SK-N-SH (cell line): ENCODE data around the gene INPP5A. TPM values are rescaled to one million over a fixed set of nuclear protein-coding genes. Genes with fewer than 3 reads are reported as not detected.

ENCODE experiments used
- CTCF ChIA-PET: fragments of 300-600, 350-600 bp; formaldehyde crosslinking; extraction: SDS; loops from one replicate; lab custom pipeline; 2021; lab: Yijun Ruan, JAX
- POLR2A ChIA-PET: fragments of 350-600 bp; sonication (Branson Sonifier 250); formaldehyde crosslinking; extraction: SDS; loops from one replicate; lab custom pipeline; 2020; ENCODE audit warnings: antibody characterized with exemption, inconsistent platforms; lab: Yijun Ruan, JAX
- DNase-seq: peaks from one replicate; pipeline ENCODE4 v3.0.0; 2012
- H2AFZ ChIP-seq: fragments of 200-600 bp; sonication (generic); 2 replicates; pipeline ENCODE4 v1.8.1; 2016; ENCODE audit warnings: antibody characterized with exemption, mild to moderate bottlenecking, low read depth
- H3F3A ChIP-seq: fragments of 200-600 bp; sonication (generic); replicated peaks from 2 replicates; pipeline ENCODE3; 2016; ENCODE audit warnings: antibody characterized with exemption, mild to moderate bottlenecking; ENCODE audit not compliant: insufficient read depth
- H3K27ac ChIP-seq, 2 experiments: fragments of 200-500 bp in 1 of 2; fragments of 200-600 bp in 1 of 2; sonication (Bioruptor generic) in 1 of 2; sonication (generic), shearing (Covaris generic) in 1 of 2; 2 replicates each; pipeline versions ENCODE4 v1.5.1 to v1.6.1; 2014 to 2016; ENCODE audit warnings: low read depth in 2 of 2, inconsistent platforms in 1 of 2, low read length in 1 of 2, mild to moderate bottlenecking in 1 of 2, mixed read lengths in 1 of 2
- H3K27me3 ChIP-seq: fragments of 200-600 bp; sonication (generic), shearing (Covaris generic); 2 replicates; pipeline ENCODE4 v1.6.1; 2016; ENCODE audit warnings: mixed run types; ENCODE audit not compliant: insufficient read depth
- H3K36me3 ChIP-seq, 2 experiments: fragments of 200-500 bp in 1 of 2; fragments of 200-600 bp in 1 of 2; sonication (Bioruptor generic) in 1 of 2; sonication (generic) in 1 of 2; replicated peaks in 1 of 2; 2 replicates each; pipeline versions ENCODE3 to v1.5.1; 2014 to 2016; ENCODE audit warnings: low read length in 1 of 2, mild to moderate bottlenecking in 1 of 2; ENCODE audit not compliant: insufficient read depth in 2 of 2, control insufficient read depth in 1 of 2
- H3K4me1 ChIP-seq, 2 experiments: fragments of 200-500 bp in 1 of 2; fragments of 200-600 bp in 1 of 2; sonication (Bioruptor generic) in 1 of 2; sonication (generic), shearing (Covaris generic) in 1 of 2; 2 replicates each; pipeline versions ENCODE4 v1.5.1 to v1.6.1; 2014 to 2016; ENCODE audit warnings: low read depth in 1 of 2, low read length in 1 of 2, mixed run types in 1 of 2; ENCODE audit not compliant: insufficient read depth in 2 of 2, control insufficient read depth in 1 of 2
- H3K4me2 ChIP-seq: fragments of 200-600 bp; sonication (generic), shearing (Covaris generic); 2 replicates; pipeline ENCODE4 v1.6.1; 2017; ENCODE audit warnings: mixed run types
- H3K4me3 ChIP-seq, 2 experiments: fragments of 200-500 bp in 1 of 2; fragments of 200-600 bp in 1 of 2; sonication (Bioruptor generic) in 1 of 2; sonication (generic), shearing (Covaris generic) in 1 of 2; 2 replicates each; pipeline versions ENCODE4 v1.5.1 to v1.8.1; 2014 to 2016; ENCODE audit warnings: low read depth in 2 of 2, inconsistent platforms in 1 of 2, low read length in 1 of 2, mild to moderate bottlenecking in 1 of 2, mixed read lengths in 1 of 2, moderate library complexity in 1 of 2
- H3K79me2 ChIP-seq: fragments of 200-600 bp; sonication (generic); 2 replicates; pipeline ENCODE4 v1.8.1; 2017; ENCODE audit warnings: mild to moderate bottlenecking; ENCODE audit not compliant: insufficient read depth
- H3K9ac ChIP-seq: fragments of 200-600 bp; sonication (generic); 2 replicates; pipeline ENCODE4 v1.6.1; 2017; ENCODE audit warnings: mixed run types
- H3K9me2 ChIP-seq: fragments of 200-600 bp; sonication (generic); 2 replicates; pipeline ENCODE4 v1.6.1; 2017; ENCODE audit warnings: mixed run types
- H3K9me3 ChIP-seq: fragments of 200-600 bp; sonication (generic); 2 replicates; pipeline ENCODE4 v1.6.1; 2017; ENCODE audit warnings: mixed run types, mild to moderate bottlenecking, moderate library complexity
- H4K20me1 ChIP-seq: fragments of 200-600 bp; sonication (generic); 2 replicates; pipeline ENCODE4 v1.6.1; 2017; ENCODE audit warnings: mild to moderate bottlenecking, mixed run types; ENCODE audit not compliant: insufficient read depth
- CHD2 ChIP-seq: fragments of 150-350 bp; IDR thresholded peaks from 2 replicates; pipeline ENCODE4 v1.6.1; 2018; ENCODE audit warnings: low read length; ENCODE audit not compliant: partially characterized antibody
- CTCF ChIP-seq: fragments of 200-600 bp; sonication (generic); IDR thresholded peaks from 2 replicates; pipeline ENCODE4 v1.6.1; 2017; ENCODE audit warnings: antibody characterized with exemption, mild to moderate bottlenecking, moderate library complexity
- ELF1 ChIP-seq: IDR thresholded peaks from 2 replicates; pipeline ENCODE4 v1.4.0; 2012
- EP300 ChIP-seq, 2 experiments: IDR thresholded peaks; 2 replicates each; pipeline versions ENCODE4 v1.4.0 to v1.6.1; 2012; ENCODE audit warnings: borderline replicate concordance in 1 of 2, low read depth in 1 of 2, low read length in 1 of 2
- FOXM1 ChIP-seq: IDR thresholded peaks from 2 replicates; pipeline ENCODE4 v1.4.0; 2012; ENCODE audit warnings: low read depth, mild to moderate bottlenecking
- GABPA ChIP-seq: IDR thresholded peaks from 2 replicates; pipeline ENCODE4 v1.4.0; 2012; ENCODE audit warnings: low read depth, mild to moderate bottlenecking
- JUND ChIP-seq: IDR thresholded peaks from 2 replicates; pipeline ENCODE4 v1.4.0; 2012
- MEF2A ChIP-seq: IDR thresholded peaks from 2 replicates; pipeline ENCODE4 v1.4.0; 2012; ENCODE audit warnings: low read depth, borderline replicate concordance
- NFIC ChIP-seq: IDR thresholded peaks from 2 replicates; pipeline ENCODE4 v1.4.0; 2012; ENCODE audit warnings: borderline replicate concordance
- NRF1 ChIP-seq: IDR thresholded peaks from 2 replicates; pipeline ENCODE4 v1.6.1; 2012; ENCODE audit warnings: low read depth, mild to moderate bottlenecking, low read length
- PBX3 ChIP-seq: IDR thresholded peaks from 2 replicates; pipeline ENCODE4; 2012
- POLR2AphosphoS5 ChIP-seq: IDR thresholded peaks from 2 replicates; pipeline ENCODE4 v1.6.1; 2012; ENCODE audit warnings: low read depth, low read length
- RAD21 ChIP-seq: IDR thresholded peaks from 2 replicates; pipeline ENCODE4 v1.6.1; 2012; ENCODE audit warnings: mild to moderate bottlenecking, low read length
- RFX5 ChIP-seq: IDR thresholded peaks from 2 replicates; pipeline ENCODE4 v1.6.1; 2012; ENCODE audit warnings: mild to moderate bottlenecking, improper control_type of control experiment, low read length
- RXRA ChIP-seq: IDR thresholded peaks from 2 replicates; pipeline ENCODE4 v1.4.0; 2012; ENCODE audit warnings: low read depth, mild to moderate bottlenecking, borderline replicate concordance
- TAF1 ChIP-seq: IDR thresholded peaks from 2 replicates; pipeline ENCODE4 v1.6.1; 2012; ENCODE audit warnings: low read depth, mild to moderate bottlenecking, low read length, moderate library complexity, borderline replicate concordance
- TEAD4 ChIP-seq: IDR thresholded peaks from 2 replicates; pipeline ENCODE4 v1.4.0; 2012; ENCODE audit warnings: mild to moderate bottlenecking, borderline replicate concordance; ENCODE audit not compliant: insufficient read depth
- USF2 ChIP-seq: fragments of 150-350 bp; IDR thresholded peaks from 2 replicates; pipeline ENCODE4 v1.6.1; 2017; ENCODE audit warnings: antibody characterized with exemption, low read length, low read depth, borderline replicate concordance
- YY1 ChIP-seq: IDR thresholded peaks from 2 replicates; pipeline ENCODE4 v1.4.0; 2012; ENCODE audit warnings: low read depth, mild to moderate bottlenecking
- WGBS: methylation state at CpG from one replicate; pipeline ENCODE4 v1.1.6; 2017; ENCODE audit warnings: low lambda C conversion rate; 5-methylcytosine and 5-hydroxymethylcytosine counted together
- polyA plus RNA-seq, 3 experiments: library from polyadenylated mRNA; depleted of rRNA; stranded (reverse); fragments of >200 nt; gene quantifications; 2 replicates each; pipeline ENCODE4 v1.2.3, GENCODE V29; 2012

The INPP5A gene
- polyA plus RNA-seq, 1 of the 3 experiments (the other 2 are of a cell fraction), result 12.0 TPM

GRCh38 chr10:132549371-132549770 lies 11.8 kb downstream of the INPP5A start:
- Histone ChIP-seq H3K9me2 (no peaks in the 10 kb centered on the region), H3K9me3 (no peaks in the 10 kb centered on the region), H3K4me2 (no peak overlapping the region), H3K79me2 (peaks cover 35% of the 10 kb centered on the region), H3K4me1 (no peaks in the 10 kb centered on the region; a peak in 1 of 4 replicates), H3F3A (no peaks in the 10 kb centered on the region), H3K27ac (no peak overlapping the region), H2AFZ (no peak overlapping the region), H3K27me3 (no peaks in the 10 kb centered on the region), H3K36me3 (no peaks in the 10 kb centered on the region), H4K20me1 (peaks cover 58% of the 10 kb centered on the region), H3K9ac (no peak overlapping the region), H3K4me3 (no peak overlapping the region)
- ChIA-PET CTCF (interaction anchor here (0.7 kb wide), 1 partner anchor 9 kb away, joined by 3 read pairs; no protein-coding TSS in a partner anchor), POLR2A (no interaction called here)
- TF ChIP-seq YY1 (no peak), POLR2AphosphoS5 (no peak), RXRA (no peak), ELF1 (no peak), FOXM1 (no peak), NFIC (no peak), CTCF (no peak), EP300 (IDR thresholded peaks at IDR 0.05; ENCODE audit: borderline replicate concordance in 1 of 2, low read depth in 1 of 2, low read length in 1 of 2) (no peak)
- WGBS, result 78% methylated on average over 11 of the region's 12 CpGs
- DNase-seq, result no peak

GRCh38 chr10:132550366-132551092 lies 12.9 kb downstream of the INPP5A start:
- no peak overlapping the region for H3K27ac ChIP-seq
- CTCF ChIA-PET, result interaction anchor here (0.7 kb wide), 1 partner anchor 104 kb away, joined by 3 read pairs; no protein-coding TSS in a partner anchor

More at GRCh38 chr10:132550366-132551092, 12.9 kb downstream of the INPP5A start:
- Histone ChIP-seq H3K4me3 (no peak overlapping the region), H3K36me3 (no peaks in the 10 kb centered on the region), H3F3A (no peaks in the 10 kb centered on the region)
- 96% methylated on average over 4 of the region's 20 CpGs for WGBS
- POLR2A ChIA-PET, result no interaction called here
- TF ChIP-seq RFX5 (no peak), TAF1 (no peak), PBX3 (no peak), NRF1 (no peak), RAD21 (no peak), TEAD4 (no peak), USF2 (no peak), JUND (no peak), MEF2A (no peak), GABPA (no peak), CHD2 (no peak), FOXM1 (no peak), POLR2AphosphoS5 (no peak), ELF1 (no peak), RXRA (no peak), EP300 (IDR thresholded peaks at IDR 0.05; ENCODE audit: borderline replicate concordance in 1 of 2, low read depth in 1 of 2, low read length in 1 of 2) (no peak)
- TF ChIP-seq, all 33 proteins: peak for 0
- Histone ChIP-seq H3K27me3 (no peaks in the 10 kb centered on the region), H3K4me1 (no peaks in the 10 kb centered on the region; a peak in 1 of 4 replicates), H3K9me2 (no peaks in the 10 kb centered on the region), H4K20me1 (peaks cover 62% of the 10 kb centered on the region), H2AFZ (no peak overlapping the region), H3K79me2 (peaks cover 32% of the 10 kb centered on the region), H3K4me2 (no peak overlapping the region), H3K9me3 (no peaks in the 10 kb centered on the region), H3K9ac (no peak overlapping the region)
- DNase-seq, result peak; percentile 11
